Prostate gland (tissue), 2 donors: Measurements from ENCODE around the gene TBC1D22A. TPM values are rescaled to one million over a fixed set of nuclear protein-coding genes. Genes with fewer than 3 reads are reported as not detected.

Experiments used
- DNase-seq: peaks from one replicate; pipeline ENCODE4 v3.0.0-alpha.2; 2019; ENCODE audit warnings: low spot score
- H3K27ac ChIP-seq, 2 donors: fragments of 200-600 bp; sonication (generic); 2 replicates each; pipeline ENCODE4 v1.5.1; 2017 to 2019
- H3K27me3 ChIP-seq: fragments of 200-600 bp; sonication (generic); replicated peaks from 2 replicates; pipeline ENCODE4 v1.5.1; 2019; ENCODE audit not compliant: insufficient read depth
- H3K36me3 ChIP-seq, 2 donors: fragments of 200-600 bp; sonication (generic); 1 replicate in 1 of 2; 2 replicates in 1 of 2; pipeline versions ENCODE4 v1.5.1 to v1.8.1; 2017 to 2019
- H3K4me1 ChIP-seq: fragments of 200-600 bp; sonication (generic); replicated peaks from 2 replicates; pipeline ENCODE4 v1.5.1; 2019
- H3K4me3 ChIP-seq, 2 donors: fragments of 200-600 bp; sonication (generic); 2 replicates each; pipeline ENCODE4 v1.5.1; 2017 to 2019
- H3K9me3 ChIP-seq: fragments of 200-600 bp; sonication (generic); 2 replicates; pipeline ENCODE4 v1.5.1; 2017
- CTCF ChIP-seq, 4 experiments: fragments of 200-600 bp in 2 of 4; fragments of 450-650 bp in 2 of 4; sonication (generic) in 2 of 4; IDR thresholded peaks; 1 replicate in 3 of 4; 2 replicates in 1 of 4; pipeline ENCODE4 v1.5.1; 2016 to 2019; ENCODE audit warnings: antibody characterized with exemption in 4 of 4, mild to moderate bottlenecking in 2 of 4, moderate library complexity in 2 of 4
- POLR2A ChIP-seq: fragments of 450-650 bp; IDR thresholded peaks from one replicate; pipeline ENCODE4 v1.6.1; 2016; ENCODE audit warnings: antibody characterized with exemption, mild to moderate bottlenecking
- POLR2AphosphoS5 ChIP-seq: sonication (generic); formaldehyde crosslinking; IDR thresholded peaks from one replicate; pipeline ENCODE4 v1.6.1; 2017; ENCODE audit warnings: antibody characterized with exemption
- WGBS: methylation state at CpG from one replicate; pipeline ENCODE4 v1.1.5; 2018; 5-methylcytosine and 5-hydroxymethylcytosine counted together
- intact Hi-C: fragments of 100-400 bp; cut with DNase I; formaldehyde crosslinking; loops from one replicate; pipeline ENCODE4 v1.14.2; 2022
- total RNA-seq, 2 donors: library from RNA; depleted of rRNA; stranded (reverse); fragments of >200 nt; gene quantifications; one replicate each; pipeline ENCODE4 v1.1.0, GENCODE V29; 2016

Gene TBC1D22A
- total RNA-seq, 2 donors from 2014 or later: 16.0 to 30.7 TPM

- no peak for DNase-seq
- no peaks in the 10 kb centered on the region for H3K36me3 ChIP-seq
- intact Hi-C loops: no loop called here
- H3K9me3 ChIP-seq: no peaks in the 10 kb centered on the region
- H3K4me3 ChIP-seq: no peak overlapping the region
- WGBS: 90% methylated on average over 15 of the region's 16 CpGs
- no peaks in the 10 kb centered on the region for H3K27me3 ChIP-seq
- no peak overlapping the region for H3K27ac ChIP-seq
- no peaks in the 10 kb centered on the region for H3K4me1 ChIP-seq
- TF ChIP-seq POLR2AphosphoS5: no peak
- no peak for TF ChIP-seq POLR2A
- TF ChIP-seq CTCF (IDR thresholded peaks at IDR 0.05): no peak
Observed at GRCh38 chr22:47130883-47131631, 368.6 kb downstream of the TBC1D22A start.

GRCh38 chr22:47131632-47132427 is 369.4 kb downstream of the TBC1D22A start:
- no peaks in the 10 kb centered on the region for H3K27me3 ChIP-seq
- H3K4me3 ChIP-seq: no peak overlapping the region
- no peak for DNase-seq
- H3K27ac ChIP-seq: no peak overlapping the region
- intact Hi-C loops: no loop called here
- TF ChIP-seq POLR2A: no peak
- TF ChIP-seq CTCF (IDR thresholded peaks at IDR 0.05): no peak
- no peak for TF ChIP-seq POLR2AphosphoS5
- no peaks in the 10 kb centered on the region for H3K9me3 ChIP-seq
- no peaks in the 10 kb centered on the region for H3K36me3 ChIP-seq
- no peaks in the 10 kb centered on the region for H3K4me1 ChIP-seq
- WGBS: 94% methylated on average over 21 of the region's 21 CpGs

GRCh38 chr22:47132428-47132825 is 370.0 kb downstream of the TBC1D22A start:
- DNase-seq: no peak
- no peak for TF ChIP-seq POLR2A
- no peak for TF ChIP-seq CTCF (IDR thresholded peaks at IDR 0.05)
- no peak for TF ChIP-seq POLR2AphosphoS5
- 75% methylated on average over 13 of the region's 13 CpGs for WGBS
- Histone ChIP-seq H3K9me3 (no peaks in the 10 kb centered on the region), H3K27me3 (no peaks in the 10 kb centered on the region), H3K36me3 (no peaks in the 10 kb centered on the region), H3K4me1 (no peaks in the 10 kb centered on the region), H3K27ac (no peak overlapping the region), H3K4me3 (no peak overlapping the region)
- intact Hi-C loops: no loop called here

GRCh38 chr22:47133061-47133969 is 370.9 kb downstream of the TBC1D22A start:
- no peaks in the 10 kb centered on the region for H3K4me1 ChIP-seq
- TF ChIP-seq CTCF (IDR thresholded peaks at IDR 0.05) (no peak), POLR2A (no peak), POLR2AphosphoS5 (no peak)
- H3K9me3 ChIP-seq: no peaks in the 10 kb centered on the region
- intact Hi-C loops: no loop called here
- DNase-seq: no peak
- 79% methylated on average over 25 of the region's 25 CpGs for WGBS
- H3K4me3 ChIP-seq: no peak overlapping the region
- H3K36me3 ChIP-seq: no peaks in the 10 kb centered on the region
- H3K27me3 ChIP-seq: no peaks in the 10 kb centered on the region
- no peak overlapping the region for H3K27ac ChIP-seq
